NCI-H82 treated with DMSO at 0.1 percent for 48 hours (cell line): ENCODE measurements around the gene MEIS2.
"Not testable (repeated sequence)": the region's sequence is repeated elsewhere in the genome, so short reads cannot be mapped to it uniquely, and the experiment has no call there.

ENCODE experiments used
- DNase-seq: peaks from one replicate; lab custom pipeline; 2025; ENCODE audit not compliant: unreplicated experiment; lab: John Stamatoyannopoulos, UW

MEIS2 gene

GRCh38 chr15:37010595-37010994, 89.8 kb downstream of the MEIS2 start:
- no peak for DNase-seq

- DNase-seq, result no peak
These were observed 91.1 kb downstream of the MEIS2 start for GRCh38 chr15:37009288-37009687.

DNA sequence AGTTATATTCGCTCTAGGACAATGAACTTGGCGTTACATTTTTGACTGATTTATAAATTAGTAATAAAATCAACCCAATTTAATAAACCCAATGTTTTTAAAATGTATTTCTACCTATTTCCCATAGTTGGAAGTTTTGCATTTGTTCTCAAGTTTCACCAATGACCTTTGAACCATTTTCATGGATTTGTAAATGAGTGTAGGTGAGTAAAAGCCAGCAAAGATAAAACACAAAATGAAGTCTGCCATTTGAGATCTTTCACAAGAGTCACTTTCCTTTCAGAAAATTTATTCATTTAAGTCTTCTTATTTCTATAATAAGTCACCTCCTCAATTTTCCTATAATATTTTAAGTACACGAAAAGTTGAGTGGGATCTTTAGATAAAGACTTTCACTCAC, 92.1 kb downstream of the MEIS2 start:
- DNase-seq, result no peak

GRCh38 chr15:37007301-37007700, 93.0 kb downstream of the MEIS2 start:
- DNase-seq, result no peak

GRCh38 chr15:37004981-37005735, 95.2 kb downstream of the MEIS2 start:
- DNase-seq, result no peak

DNA sequence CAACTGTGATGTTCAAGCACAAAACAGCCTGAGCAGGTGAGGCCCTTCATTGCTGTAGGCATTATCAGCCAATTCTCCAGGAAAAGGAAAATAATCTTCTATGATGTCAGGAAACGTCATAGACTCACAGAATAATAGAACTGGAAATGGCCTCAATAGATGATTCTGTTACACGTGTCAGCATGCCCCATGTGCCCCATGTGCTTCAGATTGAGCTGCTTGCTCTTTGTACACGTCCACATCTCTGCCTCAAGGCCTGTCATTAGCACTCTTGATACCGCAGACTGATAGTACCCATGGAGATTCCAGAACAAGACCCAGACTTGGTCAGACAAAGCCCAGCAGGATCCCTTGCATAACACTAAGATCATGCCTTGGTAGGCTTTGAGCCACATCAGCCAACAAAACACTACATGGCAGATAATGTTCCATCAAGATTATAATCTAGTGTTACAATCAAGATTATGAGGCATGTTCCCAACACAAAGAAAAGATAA, 95.9 kb downstream of the MEIS2 start:
- DNase-seq, result no peak

DNA sequence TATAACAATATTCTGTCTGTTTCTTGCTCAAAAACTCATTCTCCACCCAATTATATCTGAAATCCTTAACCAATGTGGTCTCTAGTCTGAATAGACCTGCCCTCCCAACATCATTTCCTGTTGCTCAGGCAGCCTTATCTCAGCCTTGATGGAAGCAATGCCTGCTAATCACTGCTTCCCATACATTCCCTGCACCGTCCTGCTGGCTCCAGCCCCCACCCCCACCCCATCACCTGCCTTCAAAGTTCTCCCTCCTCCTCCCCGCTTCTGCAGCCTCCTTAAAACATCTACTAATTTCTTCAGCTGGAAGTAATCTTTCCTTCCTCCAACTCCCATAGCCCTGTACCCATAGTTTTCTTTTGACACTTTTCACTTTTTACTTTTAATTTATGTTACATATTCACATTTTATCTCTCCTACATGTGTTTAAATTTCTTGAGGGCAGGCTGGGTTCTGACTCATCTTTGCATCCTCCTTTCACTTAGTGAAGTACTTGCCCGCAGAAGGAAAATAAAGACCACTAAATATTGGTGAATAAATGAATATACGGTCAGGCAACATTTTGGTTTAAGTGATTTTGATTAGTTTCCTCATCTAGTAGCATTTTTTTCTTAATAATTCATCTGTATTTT, 98.2 kb downstream of the MEIS2 start:
- DNase-seq, result no peak

- DNase-seq, result no peak
These were observed 98.9 kb downstream of the MEIS2 start for GRCh38 chr15:37001417-37001816.

DNA sequence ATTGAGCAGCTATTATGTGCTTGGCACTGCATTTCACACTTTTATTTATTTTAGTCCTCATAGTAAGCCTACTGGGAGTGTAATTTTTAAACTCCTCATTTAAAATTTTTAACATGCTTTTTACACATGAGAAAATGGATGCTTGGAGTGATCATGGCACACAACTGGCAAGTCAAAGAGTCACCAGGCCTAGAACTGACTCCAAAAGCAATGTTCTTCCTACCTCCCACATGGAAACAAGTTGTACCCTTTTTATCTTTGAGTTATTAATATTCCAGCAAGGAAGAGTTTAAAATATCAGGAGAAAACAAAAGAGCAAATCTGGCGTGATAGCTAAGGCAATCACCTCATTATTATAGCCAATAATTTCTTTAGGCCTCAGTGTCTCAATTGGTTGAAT, 100.6 kb downstream of the MEIS2 start:
- DNase-seq, result no peak

DNA sequence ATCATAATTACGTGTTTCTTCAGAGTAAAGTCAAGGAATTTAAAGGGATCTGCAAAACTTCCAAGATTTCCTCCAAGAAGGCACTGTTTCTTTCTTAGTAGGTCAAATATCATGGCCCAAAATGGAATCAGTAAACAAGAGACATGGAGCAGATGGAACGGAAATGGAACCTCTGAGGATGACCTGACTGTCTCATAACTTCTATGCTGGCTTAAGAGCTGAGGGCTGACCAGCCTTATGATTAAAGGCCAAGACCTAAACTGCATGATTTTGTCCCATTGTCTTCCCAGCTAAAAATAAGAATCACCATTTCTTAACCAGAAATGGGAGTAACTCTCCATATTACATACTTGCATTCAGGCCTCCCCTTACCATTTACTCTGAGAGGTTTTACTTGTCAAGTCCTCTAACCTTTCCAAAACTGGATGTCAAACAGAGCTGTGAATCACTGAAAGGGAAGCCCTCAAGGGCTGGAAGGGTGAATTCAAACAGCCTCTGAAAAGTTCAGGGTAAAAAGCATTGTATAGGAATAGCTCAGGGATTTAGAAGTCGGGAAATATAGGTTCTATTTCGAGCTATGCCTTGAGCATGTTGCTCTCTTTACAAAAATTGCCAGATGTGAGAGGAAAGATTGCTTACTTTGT, 103.7 kb downstream of the MEIS2 start:
- no peak for DNase-seq

- no peak for DNase-seq
These were observed 104.2 kb downstream of the MEIS2 start for GRCh38 chr15:36996121-36996520.

DNA sequence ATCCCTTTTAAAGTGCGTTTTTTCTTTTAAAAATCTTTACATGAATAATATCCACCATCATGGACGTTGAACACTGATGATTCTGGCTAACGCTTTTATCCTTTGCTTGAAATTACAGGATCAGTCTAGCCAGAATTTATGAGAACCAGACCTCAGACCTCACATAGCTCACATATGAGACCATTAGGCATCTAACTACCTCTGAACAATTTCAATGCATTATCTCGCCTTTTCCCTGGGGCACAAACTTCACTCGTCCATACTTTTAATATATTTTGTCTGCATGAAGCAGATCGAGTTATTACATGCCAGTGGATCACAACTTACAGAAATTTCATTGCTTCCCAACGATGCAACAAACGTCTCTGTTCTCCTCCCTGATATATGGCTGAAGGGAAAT, 105.6 kb downstream of the MEIS2 start:
- DNase-seq, result no peak

- DNase-seq, result no peak
These were observed 107.9 kb downstream of the MEIS2 start for GRCh38 chr15:36992454-36992853.

GRCh38 chr15:36988947-36989346, 111.4 kb downstream of the MEIS2 start:
- no peak for DNase-seq

GRCh38 chr15:36982430-36982829, 117.9 kb downstream of the MEIS2 start:
- no peak for DNase-seq

GRCh38 chr15:36980281-36980680, 120.1 kb downstream of the MEIS2 start:
- DNase-seq, result not testable (repeated sequence)

DNA sequence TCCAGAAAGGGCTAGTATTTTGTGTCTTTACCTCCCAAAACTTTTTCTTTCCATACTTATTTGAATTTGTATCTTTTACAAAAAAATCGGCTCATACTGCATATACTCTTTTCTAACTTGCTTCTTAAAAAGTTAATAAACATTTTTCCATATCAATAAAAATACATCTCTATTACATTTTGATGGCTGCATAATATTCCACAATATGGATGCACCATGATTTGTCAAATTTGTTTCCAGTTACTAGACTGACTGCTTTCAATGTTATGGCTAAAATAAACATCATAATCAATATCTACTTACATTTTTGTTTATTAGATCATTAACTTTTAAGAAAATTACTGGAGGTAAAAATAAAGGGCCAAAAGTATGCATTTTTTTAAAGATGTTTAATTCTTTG, 121.7 kb downstream of the MEIS2 start:
- no peak for DNase-seq

GRCh38 chr15:36978126-36978525, 122.2 kb downstream of the MEIS2 start:
- DNase-seq, result no peak

DNA sequence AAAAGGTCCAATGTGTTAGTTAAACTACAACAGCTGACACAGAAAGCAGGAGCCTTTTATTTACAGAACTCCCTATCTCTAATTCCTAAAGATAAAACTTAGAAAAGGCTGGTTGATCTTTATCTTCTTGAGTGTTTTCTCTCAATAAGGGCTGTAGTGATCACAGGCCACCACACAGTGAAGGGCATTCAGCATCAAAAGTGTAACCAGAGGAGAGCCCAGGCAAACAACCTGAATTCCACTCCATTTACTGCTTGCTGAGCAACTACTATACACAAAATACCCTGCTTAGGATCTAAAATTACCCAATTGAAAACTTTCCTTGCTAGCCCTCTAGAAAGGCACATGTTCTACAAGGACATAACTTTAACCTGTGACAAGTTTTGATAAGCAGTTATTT, 122.7 kb downstream of the MEIS2 start:
- no peak for DNase-seq

- no peak for DNase-seq
These were observed 127.6 kb downstream of the MEIS2 start for GRCh38 chr15:36972704-36973103.

- DNase-seq, result no peak
These were observed 129.8 kb downstream of the MEIS2 start for GRCh38 chr15:36970522-36970921.

- no peak for DNase-seq
These were observed 132.4 kb downstream of the MEIS2 start for GRCh38 chr15:36967929-36968328.
